GF-D8 (cell line): Measurements from ENCODE around the gene DHRS12.

ENCODE experiments used
- DNase-seq: peaks from one replicate; lab custom pipeline; 2025; lab: John Stamatoyannopoulos, UW

DHRS12 gene

GRCh38 chr13:51806566-51806965 lies 2.6 kb upstream of the DHRS12 start:
- DNase-seq, result no peak

- no peak for DNase-seq
Measured at GRCh38 chr13:51805925-51806324, 2.0 kb upstream of the DHRS12 start.

- DNase-seq, result no peak
Measured at GRCh38 chr13:51805313-51805712, 1.4 kb upstream of the DHRS12 start.

GRCh38 chr13:51804295-51805172 lies 571 bp upstream of the DHRS12 start:
- no peak for DNase-seq

- DNase-seq, result no peak
Measured at GRCh38 chr13:51802631-51803418, 1.1 kb downstream of the DHRS12 start.

GRCh38 chr13:51801631-51802099 lies 2.3 kb downstream of the DHRS12 start:
- no peak for DNase-seq

- DNase-seq, result no peak
Measured at GRCh38 chr13:51800486-51800885, 3.5 kb downstream of the DHRS12 start.

GRCh38 chr13:51799261-51799660 lies 4.7 kb downstream of the DHRS12 start:
- no peak for DNase-seq

GRCh38 chr13:51797664-51798488 lies 6.1 kb downstream of the DHRS12 start:
- DNase-seq, result peak; percentile 24

GRCh38 chr13:51796546-51796945 lies 7.4 kb downstream of the DHRS12 start:
- DNase-seq, result no peak

- DNase-seq, result no peak
Measured at GRCh38 chr13:51795419-51795818, 8.5 kb downstream of the DHRS12 start.

GRCh38 chr13:51794964-51795363 lies 9.0 kb downstream of the DHRS12 start:
- DNase-seq, result no peak

- peak; percentile 94 for DNase-seq
Measured at GRCh38 chr13:51793570-51794271, 10.2 kb downstream of the DHRS12 start.

- DNase-seq, result no peak
Measured at GRCh38 chr13:51786425-51787265, 17.3 kb downstream of the DHRS12 start.

GRCh38 chr13:51785712-51786424 lies 18.1 kb downstream of the DHRS12 start:
- DNase-seq, result peak; percentile 43

GRCh38 chr13:51784097-51784496 lies 19.9 kb downstream of the DHRS12 start:
- no peak for DNase-seq

GRCh38 chr13:51783428-51784094 lies 20.4 kb downstream of the DHRS12 start:
- no peak for DNase-seq

GRCh38 chr13:51782026-51782710 lies 21.8 kb downstream of the DHRS12 start:
- DNase-seq, result no peak
